Measurements from ENCODE around the gene NTSR1.

The NTSR1 gene

DNA sequence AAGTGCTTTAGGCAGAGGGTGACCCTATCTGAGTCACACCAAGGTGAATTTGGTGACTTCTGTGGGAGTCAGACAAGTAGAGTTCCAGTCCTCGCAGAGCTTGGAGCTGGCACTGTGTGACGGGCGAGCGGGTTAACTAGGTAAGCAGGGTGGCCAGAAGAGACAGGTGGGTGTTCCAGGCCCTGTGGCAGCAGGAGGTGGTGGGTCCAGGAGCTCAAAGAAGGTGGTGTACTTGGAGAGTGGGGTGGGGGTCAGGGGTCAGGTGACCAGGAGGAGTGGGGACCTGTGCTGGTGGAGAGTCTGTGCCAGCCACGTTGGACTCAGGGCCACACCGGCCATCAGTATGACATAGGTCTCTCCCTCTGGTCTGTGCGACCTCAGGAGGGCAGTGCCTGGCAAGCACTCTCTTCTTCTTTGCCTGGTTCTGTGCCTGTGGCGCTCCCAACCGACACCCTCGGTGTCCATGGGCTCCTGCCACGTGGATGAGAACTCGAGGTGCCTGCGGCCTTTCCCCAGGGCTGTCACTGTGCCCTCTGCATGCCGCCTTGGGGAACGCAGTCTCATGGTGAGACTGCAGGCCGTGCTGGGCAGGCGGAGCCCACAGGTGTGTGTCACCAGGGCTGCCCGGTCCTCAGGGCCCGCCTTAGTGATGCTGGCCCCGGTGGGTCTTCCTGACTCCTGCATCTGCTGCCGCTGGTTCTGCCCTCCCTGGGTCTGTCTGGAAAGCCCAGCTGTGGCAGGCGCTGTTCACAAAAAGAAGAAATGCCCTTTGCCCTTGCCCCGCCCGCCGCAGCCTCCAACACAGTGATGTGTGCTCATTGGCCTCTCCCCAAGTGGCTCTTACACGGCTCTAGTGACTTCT lies 89.3 kb downstream of the NTSR1 start:
- TF ChIP-seq, protein P1, sequence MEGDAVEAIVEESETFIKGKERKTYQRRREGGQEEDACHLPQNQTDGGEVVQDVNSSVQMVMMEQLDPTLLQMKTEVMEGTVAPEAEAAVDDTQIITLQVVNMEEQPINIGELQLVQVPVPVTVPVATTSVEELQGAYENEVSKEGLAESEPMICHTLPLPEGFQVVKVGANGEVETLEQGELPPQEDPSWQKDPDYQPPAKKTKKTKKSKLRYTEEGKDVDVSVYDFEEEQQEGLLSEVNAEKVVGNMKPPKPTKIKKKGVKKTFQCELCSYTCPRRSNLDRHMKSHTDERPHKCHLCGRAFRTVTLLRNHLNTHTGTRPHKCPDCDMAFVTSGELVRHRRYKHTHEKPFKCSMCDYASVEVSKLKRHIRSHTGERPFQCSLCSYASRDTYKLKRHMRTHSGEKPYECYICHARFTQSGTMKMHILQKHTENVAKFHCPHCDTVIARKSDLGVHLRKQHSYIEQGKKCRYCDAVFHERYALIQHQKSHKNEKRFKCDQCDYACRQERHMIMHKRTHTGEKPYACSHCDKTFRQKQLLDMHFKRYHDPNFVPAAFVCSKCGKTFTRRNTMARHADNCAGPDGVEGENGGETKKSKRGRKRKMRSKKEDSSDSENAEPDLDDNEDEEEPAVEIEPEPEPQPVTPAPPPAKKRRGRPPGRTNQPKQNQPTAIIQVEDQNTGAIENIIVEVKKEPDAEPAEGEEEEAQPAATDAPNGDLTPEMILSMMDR (IDR thresholded peaks at IDR 0.05; ENCODE audit: low read depth, low read length, missing control alignments), result no peak

DNA sequence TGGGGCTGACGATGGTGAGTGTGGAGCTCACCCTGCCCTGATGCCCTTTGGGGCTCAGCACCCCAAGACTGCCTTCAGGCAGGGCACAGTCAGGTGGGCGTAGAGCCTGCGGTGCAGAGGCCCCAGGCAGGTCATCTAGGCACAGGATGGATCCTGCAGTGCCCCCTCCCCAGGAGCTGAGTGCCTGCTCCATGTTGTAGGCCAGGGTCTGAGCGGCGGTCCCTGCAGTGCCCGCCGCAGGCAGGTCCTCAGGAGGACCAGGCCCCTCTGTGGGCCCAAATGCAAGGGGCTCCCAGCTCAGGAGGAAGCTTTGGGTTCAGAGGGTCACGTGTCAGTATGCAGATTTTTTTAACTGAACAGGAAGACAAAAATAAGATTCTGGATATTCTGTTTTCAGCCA lies 90.4 kb downstream of the NTSR1 start:
- Histone ChIP-seq H3K27me3 (replicated peaks) (no peaks in the 10 kb centered on the region), H3K27ac (no peak overlapping the region), H3K36me3 (replicated peaks) (peaks cover 18% of the 10 kb centered on the region), H3K4me3 (ENCODE audit: low read depth, low read length) (no peak overlapping the region)
- no peak for DNase-seq
- TF ChIP-seq, protein P1 (IDR thresholded peaks at IDR 0.05; ENCODE audit: low read depth, low read length, missing control alignments), result no peak
- in situ Hi-C loops (cut with HindIII; ENCODE audit: low pct_ligation_motif_present, low sequenced_read_pairs), result no loop called here

More for the DNA sequence above, 89.3 kb downstream of the NTSR1 start:
- Histone ChIP-seq H3K27me3 (replicated peaks) (no peaks in the 10 kb centered on the region), H3K4me3 (ENCODE audit: low read depth, low read length) (no peak overlapping the region), H3K27ac (no peak overlapping the region), H3K36me3 (replicated peaks) (peaks cover 18% of the 10 kb centered on the region)
- no peak for DNase-seq
- in situ Hi-C loops (cut with HindIII; ENCODE audit: low pct_ligation_motif_present, low sequenced_read_pairs), result no loop called here

DNA sequence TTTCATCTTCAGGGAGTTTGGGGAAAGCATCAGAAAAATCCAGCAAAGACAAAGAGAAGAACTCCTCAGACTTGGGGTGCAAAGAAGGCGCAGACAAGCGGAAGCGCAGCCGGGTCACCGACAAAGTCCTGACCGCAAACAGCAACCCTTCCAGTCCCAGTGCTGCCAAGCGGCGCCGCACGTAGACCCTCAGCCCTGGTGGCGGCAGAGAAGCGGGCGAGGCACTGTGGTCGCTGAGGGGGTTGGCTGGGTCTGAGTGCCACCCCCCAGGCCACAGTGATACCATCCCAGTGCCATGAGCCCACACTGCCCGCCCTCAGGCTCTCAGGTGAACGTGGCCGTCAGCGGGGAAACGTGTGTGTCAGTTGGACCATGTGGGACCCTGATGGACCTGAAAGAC lies 90.8 kb downstream of the NTSR1 start:
- no peak for DNase-seq
- TF ChIP-seq, protein P1 (IDR thresholded peaks at IDR 0.05; ENCODE audit: low read depth, low read length, missing control alignments), result no peak
- in situ Hi-C loops (cut with HindIII; ENCODE audit: low pct_ligation_motif_present, low sequenced_read_pairs), result no loop called here
- H3K4me3 ChIP-seq (ENCODE audit: low read depth, low read length), result no peak overlapping the region
- H3K36me3 ChIP-seq (replicated peaks), result peaks cover 18% of the 10 kb centered on the region
- no peak overlapping the region for H3K27ac ChIP-seq
- H3K27me3 ChIP-seq (replicated peaks), result no peaks in the 10 kb centered on the region

DNA sequence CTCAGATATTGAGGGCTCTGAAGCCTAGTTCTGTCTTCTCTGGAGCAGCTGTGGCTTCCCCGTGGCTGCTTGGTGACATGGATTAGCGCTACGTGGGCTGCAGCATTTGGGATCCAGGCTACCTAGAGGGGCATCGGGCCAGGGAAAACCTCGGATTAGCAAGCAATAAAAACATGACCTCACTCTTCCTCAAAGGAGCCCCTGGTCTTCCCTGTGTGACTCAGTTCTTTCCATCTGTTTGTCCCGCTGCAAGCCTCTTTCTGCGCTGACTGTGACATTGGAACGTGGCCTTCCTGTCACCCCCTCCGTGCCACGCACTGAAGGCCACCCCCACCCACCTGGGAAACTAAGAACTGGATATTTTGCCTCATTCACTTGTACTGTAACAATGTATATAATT lies 91.2 kb downstream of the NTSR1 start:
- H3K4me3 ChIP-seq (ENCODE audit: low read depth, low read length), result no peak overlapping the region
- no peak overlapping the region for H3K27ac ChIP-seq
- no peaks in the 10 kb centered on the region for H3K27me3 ChIP-seq (replicated peaks)
- no peak for DNase-seq
- TF ChIP-seq, protein P1 (IDR thresholded peaks at IDR 0.05; ENCODE audit: low read depth, low read length, missing control alignments), result no peak
- in situ Hi-C loops (cut with HindIII; ENCODE audit: low pct_ligation_motif_present, low sequenced_read_pairs), result no loop called here
- peaks cover 18% of the 10 kb centered on the region for H3K36me3 ChIP-seq (replicated peaks)

DNA sequence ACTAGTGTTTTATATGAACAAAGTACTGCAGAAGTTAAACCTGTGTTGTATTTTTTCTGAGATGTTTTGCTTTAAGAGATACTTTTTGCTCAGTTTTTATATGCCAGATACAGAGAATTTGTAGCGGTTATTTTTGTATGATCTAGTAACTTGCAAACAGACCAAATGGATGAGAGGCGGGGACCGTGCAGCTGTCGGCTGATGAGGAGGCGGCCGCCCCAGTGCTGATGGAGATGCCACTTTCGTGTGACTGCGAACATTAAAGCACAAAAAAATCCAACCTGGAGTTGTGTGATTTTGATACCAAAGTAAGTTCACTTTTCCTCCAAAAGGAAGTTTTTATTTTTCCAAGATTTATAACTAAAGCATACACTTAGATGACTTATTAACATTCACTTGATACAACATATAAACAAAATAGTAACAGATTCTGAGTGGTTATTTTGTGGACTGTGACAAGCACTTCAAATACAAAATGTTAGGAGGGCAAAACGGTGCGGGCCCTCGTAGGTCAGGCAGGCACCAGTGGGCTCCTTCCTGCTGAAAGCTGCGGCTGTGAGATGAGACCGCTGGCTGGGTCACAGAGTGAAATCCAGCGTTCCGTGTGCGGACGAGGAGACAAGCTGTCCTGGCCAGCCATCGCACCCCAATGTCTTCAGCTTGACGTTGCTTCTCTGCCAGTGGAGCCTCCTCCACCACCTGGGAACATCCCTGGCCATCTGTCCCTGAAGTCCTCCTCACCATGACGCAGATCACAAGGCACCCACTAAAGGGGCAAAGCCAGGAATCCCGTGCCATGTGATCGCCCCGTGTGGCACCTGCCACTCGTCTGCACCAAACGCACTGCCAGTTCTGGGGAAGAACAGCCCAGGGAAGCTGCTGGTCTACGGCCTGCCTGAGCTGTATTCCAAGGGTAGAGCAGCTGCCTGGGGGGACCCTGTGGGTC lies 92.0 kb downstream of the NTSR1 start:
- peaks cover 18% of the 10 kb centered on the region for H3K36me3 ChIP-seq (replicated peaks)
- no peaks in the 10 kb centered on the region for H3K27me3 ChIP-seq (replicated peaks)
- in situ Hi-C loops (cut with HindIII; ENCODE audit: low pct_ligation_motif_present, low sequenced_read_pairs), result no loop called here
- H3K4me3 ChIP-seq (ENCODE audit: low read depth, low read length), result no peak overlapping the region
- no peak for DNase-seq
- H3K27ac ChIP-seq, result no peak overlapping the region
- TF ChIP-seq, protein P1 (IDR thresholded peaks at IDR 0.05; ENCODE audit: low read depth, low read length, missing control alignments), result no peak
